ENCODE results near the gene EXT2.

EXT2 gene

DNA sequence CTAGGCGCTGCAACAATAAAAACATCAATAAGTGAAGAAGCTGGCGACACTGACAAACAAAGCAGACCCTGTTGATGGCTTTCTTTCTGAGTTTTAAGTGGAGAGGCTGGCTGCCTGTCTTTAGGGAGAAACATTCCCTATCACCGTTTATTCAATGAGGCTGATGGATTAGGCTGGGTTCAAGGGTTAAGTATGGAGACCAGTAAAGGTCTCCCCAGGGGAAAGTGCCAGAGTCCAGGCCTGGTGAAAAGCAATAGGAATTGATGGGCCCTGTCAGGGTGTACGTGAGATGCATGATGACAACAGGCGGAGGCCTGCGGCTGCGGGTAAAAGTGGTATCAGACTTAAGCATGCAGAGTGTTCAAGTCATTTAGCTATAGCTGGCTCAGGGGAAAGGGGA is 111.8 kb downstream of the EXT2 start:
- no peak for DNase-seq

DNA sequence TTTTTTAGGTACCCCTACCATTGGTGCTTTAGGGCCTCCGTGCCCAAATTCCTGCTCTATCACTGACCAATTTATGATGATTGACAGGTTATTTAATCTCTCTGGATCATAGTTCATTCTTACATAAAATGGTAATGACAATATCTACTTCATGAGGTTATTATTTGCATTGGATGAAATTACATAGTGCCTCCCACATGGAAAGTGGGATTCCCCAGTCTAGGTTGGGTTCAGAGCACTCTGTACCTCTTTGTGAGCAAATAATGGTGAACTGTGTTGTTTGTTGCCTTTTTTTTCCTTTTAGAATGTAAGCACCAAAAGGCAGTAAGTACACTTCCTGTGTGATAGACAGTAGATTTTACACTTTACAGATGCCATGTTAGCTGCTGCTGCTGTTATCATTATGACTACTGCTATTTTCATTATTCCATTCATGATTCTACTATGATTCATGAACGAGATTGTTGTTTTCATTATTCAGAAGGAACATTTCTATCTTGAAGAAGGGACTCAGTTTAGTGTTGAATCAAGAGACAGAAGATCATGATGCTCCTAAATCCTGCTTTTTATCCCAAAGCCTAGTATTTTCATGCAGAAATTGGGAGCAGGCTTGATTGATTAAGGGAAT is 113.6 kb downstream of the EXT2 start:
- no peak for DNase-seq

DNA sequence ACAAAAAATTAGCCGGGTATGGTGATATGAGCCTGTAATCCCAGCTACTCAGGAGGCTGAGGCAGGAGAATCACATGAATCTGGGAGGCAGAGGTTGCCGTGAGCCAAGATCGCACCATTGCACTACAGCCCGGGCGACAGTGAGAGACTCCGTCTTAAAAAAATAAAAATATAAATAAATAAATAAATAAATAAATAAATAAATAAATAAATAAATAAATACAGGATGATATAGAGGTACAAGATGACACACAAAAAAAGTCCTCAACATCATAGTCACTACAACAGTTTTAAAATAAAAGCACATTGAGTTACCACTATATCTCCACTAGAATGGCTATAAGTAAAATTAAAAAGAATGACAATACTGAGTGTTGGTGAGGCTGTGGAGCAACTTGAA is 116.7 kb downstream of the EXT2 start:
- no peak for DNase-seq

GRCh38 chr11:44213148-44213547 is 117.7 kb downstream of the EXT2 start:
- no peak for DNase-seq

DNA sequence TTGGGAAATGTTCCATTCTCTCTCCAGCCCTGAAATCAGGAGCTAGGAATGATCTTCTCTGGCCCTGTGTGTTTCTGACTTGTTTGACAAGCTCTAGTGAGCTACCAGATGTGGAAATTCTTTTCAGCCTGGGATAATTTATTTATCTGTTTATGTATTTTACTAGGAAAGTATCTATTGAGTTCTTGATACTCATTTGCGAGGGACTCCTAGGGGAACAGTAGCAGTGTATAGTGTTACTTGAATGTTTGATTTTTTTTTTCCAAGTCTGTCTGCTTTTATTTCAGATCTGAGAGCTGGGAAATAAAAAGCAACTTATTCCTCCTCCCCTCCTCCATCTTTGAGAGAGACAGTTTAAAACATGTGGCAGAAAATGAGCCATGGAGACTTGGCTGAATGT is 122.0 kb downstream of the EXT2 start:
- DNase-seq = no peak

DNA sequence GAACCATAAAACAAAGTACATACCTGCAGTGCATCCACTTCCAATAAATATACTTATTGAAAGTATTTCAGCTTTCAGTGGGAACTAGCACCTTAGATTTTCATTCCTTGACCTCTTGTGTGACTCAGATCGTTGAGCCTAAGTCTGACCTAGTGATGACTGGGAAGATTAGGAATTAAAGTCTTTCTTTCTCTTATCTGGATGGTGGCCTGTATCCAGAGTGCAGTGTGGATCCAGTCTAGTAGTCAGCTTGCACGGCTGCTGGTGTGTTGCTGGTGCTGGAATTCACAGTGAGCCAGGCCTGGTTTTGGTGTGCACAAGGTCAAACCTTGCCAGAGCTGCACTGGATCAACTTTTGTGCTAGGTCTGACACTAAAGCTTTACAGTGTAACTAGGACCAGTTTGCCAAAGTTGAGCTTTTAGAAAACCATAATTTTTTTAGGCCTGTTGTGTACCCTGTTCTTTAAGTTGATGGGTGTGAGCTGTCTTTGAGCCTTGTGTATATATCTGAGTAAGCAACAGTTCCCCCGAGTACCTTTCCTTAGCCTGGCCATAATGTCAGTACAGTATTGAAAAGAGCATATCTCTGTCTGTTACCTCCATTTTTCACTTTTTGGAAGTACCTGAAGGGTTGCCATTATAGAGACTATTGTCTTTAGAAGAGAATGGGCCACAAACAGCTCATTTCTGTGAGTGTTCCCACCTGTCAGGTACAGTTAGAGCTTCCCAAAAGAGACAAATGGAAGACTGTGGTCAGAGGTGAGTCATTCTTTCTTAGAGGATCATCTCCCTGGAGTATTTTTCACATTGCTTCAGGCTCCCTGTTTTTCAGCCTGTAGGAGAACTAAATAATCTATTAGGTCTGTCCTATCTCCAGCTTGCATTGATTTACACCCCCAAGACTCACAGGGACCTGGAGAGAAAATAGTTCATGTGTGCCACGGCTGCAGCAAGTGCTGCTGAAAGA is 124.6 kb downstream of the EXT2 start:
- DNase-seq = no peak

- no peak for DNase-seq
These were observed 126.0 kb downstream of the EXT2 start for GRCh38 chr11:44221456-44221855.

DNA sequence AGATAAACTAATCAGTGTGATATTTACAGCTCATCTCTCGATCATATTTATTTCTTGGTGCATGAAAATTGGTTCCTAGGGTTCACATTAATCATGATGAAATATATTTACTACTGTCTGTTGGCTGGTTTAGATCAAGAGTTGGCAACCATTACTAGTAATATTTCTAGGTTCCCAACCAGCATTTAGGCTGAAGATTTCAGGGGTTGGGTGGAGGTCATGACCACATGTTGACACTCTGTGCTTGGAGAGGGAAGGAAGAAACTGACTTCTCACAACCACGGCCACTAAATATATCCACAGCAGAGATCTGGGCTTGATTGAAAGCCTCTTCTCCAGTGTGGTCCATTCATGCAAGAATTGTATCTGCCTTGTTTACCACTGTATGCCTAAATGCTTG is 126.5 kb downstream of the EXT2 start:
- no peak for DNase-seq

GRCh38 chr11:44223238-44223637 is 127.8 kb downstream of the EXT2 start:
- DNase-seq = no peak

GRCh38 chr11:44224867-44225501 is 129.5 kb downstream of the EXT2 start:
- DNase-seq = no peak

- no peak for DNase-seq
These were observed 131.0 kb downstream of the EXT2 start for GRCh38 chr11:44226490-44226889.

DNA sequence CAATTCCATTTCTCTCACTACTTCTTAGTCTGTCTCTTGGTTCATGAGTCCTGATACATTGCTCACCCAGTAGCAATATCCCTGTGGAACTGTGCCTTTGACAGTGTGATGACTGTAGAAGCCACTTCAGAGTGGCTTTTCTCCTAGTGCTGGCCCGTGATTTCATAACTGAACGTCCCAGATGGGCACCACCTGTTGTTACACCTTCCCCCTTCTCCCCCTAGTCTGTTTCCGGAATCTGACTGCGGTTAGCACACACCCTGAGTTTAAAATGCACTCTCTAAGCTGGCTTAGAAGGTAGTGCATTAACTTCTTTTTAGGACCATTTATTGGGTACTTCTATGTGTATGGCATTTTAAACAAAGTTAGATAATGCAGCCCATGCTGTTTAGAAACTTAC is 131.5 kb downstream of the EXT2 start:
- DNase-seq = no peak

DNA sequence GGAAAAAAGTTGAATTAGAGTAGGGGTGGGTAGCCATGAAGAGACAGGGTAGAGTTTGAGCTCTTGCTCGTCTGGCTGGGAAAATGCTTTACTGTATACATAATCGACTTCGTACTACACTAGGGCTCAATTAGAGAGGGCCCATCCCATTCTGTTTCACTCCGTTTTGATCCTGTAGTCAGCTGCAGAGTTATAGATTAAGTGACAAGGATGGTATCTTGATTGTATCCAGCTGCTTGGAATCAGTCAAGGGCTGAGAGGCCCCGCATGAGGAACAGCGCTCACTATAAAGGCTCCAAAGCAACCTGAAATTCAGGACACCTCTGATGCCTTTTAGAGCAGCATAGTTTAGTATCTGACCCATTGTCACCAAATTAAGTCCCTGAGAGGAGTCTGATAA is 132.9 kb downstream of the EXT2 start:
- DNase-seq = no peak

- no peak for DNase-seq
These were observed 133.6 kb downstream of the EXT2 start for GRCh38 chr11:44229098-44229497.

DNA sequence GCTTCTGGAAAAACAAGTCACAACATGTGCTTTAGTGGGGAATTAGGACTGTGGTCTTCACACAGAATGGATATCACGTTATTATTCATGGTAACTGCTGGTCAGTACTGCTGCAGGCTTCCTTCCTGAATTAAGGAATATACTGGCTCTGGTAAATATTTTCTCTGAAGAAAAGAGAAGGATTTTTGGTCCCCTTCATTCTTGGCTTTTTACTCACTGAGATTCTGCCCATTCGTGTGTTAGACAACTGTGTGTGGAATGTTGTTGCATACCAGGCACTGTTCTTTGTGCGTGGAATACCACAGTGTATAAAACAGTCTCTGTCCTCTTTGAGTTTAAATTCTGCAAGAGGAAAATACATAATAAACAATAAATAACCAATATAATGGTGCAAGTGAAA is 134.1 kb downstream of the EXT2 start:
- DNase-seq = no peak

- DNase-seq = peak in 1 of 14 donors; percentile 38
These were observed 140.3 kb downstream of the EXT2 start for GRCh38 chr11:44235765-44236201.

DNA sequence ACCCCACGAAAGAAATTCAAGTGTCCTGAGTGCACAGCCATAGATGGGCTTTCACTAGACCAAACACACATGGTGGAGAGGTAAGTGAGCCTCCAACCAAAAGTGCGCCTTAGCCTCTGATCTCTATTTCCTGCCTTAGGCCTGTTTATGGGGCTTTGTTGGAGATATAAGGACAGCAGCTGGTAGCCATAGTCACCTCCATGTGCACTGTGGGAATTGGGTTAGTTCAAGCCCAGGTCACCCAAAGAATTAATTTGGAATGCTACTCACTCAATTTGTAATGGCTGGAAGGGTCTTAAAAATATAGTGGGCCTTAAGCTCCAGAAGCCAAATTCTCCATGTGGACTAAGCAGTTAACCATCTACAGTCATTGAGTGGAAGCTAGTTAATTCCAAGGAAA is 140.8 kb downstream of the EXT2 start:
- DNase-seq = no peak

GRCh38 chr11:44237156-44237555 is 141.7 kb downstream of the EXT2 start:
- DNase-seq = no peak

DNA sequence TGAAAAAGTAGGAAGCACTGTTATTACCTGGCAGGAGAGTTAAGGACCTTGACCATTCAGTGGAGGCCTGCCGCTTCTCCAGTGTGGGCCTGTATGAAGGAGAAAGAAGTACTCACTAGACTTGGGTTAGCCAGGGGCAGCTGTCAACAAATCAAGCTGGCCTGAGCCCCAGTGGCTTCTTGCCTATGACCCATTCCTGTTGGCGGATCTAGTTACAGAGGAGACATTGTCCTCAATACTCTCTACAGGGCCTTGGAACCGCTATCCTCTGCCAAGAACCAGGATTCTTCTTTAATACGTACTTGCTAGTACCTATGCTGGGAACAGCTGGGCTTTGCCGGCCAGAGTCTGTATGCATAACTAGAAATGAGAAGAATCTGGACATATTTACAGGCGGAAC is 146.4 kb downstream of the EXT2 start:
- peak in 6 of 14 donors; percentile 2 to 60 (median 16) for DNase-seq

- DNase-seq = no peak
These were observed 147.6 kb downstream of the EXT2 start for GRCh38 chr11:44243086-44243485.

- no peak for DNase-seq
These were observed 148.3 kb downstream of the EXT2 start for GRCh38 chr11:44243595-44244343.

DNA sequence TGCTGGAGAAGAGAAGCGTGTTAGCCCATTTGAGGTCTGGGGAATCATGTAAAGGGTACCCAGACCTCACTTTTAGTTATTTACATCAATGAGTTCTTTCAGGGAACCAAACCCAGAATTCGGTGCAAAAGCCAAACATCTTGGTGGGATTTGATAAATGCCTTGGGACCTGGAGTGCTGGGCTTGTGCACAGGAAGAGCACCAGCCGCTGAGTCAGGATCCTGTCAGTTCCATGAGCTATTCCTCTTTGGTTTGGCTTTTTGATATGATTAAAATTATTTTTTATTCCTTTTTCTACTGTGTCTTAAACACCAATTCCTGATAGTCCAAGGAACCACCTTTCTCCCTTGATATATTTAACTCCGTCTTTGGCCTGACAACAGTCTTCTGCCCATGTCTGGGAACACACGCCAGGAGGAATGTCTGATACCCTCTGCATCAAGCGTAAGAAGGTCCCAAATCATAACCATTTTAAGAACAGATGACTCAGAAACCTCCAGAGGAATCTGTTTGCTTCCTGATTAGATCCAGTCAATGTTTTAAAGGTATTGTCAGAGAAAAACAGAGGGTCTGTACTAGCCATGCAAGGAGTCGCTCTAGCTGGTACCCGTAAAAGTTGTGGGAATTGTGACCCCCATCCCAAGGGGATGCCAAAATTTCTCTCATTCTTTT is 149.3 kb downstream of the EXT2 start:
- no peak for DNase-seq

Data from C1 segment of cervical spinal cord (tissue), 14 donors.